Measurements from ENCODE around the gene TIMP3. TPM values are rescaled to one million over a fixed set of nuclear protein-coding genes. Genes with fewer than 3 reads are reported as not detected.

The TIMP3 gene
- 100 to 1,000 TPM; 560 to 818 (median 738) TPM for total RNA-seq

DNA sequence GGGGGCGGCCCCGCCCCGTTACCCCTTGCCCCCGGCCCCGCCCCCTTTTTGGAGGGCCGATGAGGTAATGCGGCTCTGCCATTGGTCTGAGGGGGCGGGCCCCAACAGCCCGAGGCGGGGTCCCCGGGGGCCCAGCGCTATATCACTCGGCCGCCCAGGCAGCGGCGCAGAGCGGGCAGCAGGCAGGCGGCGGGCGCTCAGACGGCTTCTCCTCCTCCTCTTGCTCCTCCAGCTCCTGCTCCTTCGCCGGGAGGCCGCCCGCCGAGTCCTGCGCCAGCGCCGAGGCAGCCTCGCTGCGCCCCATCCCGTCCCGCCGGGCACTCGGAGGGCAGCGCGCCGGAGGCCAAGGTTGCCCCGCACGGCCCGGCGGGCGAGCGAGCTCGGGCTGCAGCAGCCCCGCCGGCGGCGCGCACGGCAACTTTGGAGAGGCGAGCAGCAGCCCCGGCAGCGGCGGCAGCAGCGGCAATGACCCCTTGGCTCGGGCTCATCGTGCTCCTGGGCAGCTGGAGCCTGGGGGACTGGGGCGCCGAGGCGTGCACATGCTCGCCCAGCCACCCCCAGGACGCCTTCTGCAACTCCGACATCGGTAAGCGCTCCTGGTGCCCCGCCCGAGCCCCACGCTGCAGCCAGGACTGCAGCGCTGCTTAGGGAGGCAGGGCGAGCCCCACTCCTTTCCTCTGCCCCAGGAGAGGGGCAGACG lies at the start of gene TIMP3:
Gene TIMP3 (plus strand): TSS at position 169 of the 700 bp plus-strand sequence. CDS start 297 bp downstream, at position 466.
- peak; percentile 89 for ATAC-seq
- Histone ChIP-seq H3K27ac (peak within 1 kb of the TSS; percentile 77 to 95 (median 95)), H3K4me3 (peak within 1 kb of the TSS; percentile 87 to 98), H3K27me3 (no peaks in the 10 kb centered on the region), H3K4me1 (peaks cover 0 to 58% (median 9%) of the 10 kb centered on the region in 3 donors), H3K36me3 (no peaks in the 10 kb centered on the region), H3K9me3 (no peaks in the 10 kb centered on the region)
- TF ChIP-seq, protein P1, sequence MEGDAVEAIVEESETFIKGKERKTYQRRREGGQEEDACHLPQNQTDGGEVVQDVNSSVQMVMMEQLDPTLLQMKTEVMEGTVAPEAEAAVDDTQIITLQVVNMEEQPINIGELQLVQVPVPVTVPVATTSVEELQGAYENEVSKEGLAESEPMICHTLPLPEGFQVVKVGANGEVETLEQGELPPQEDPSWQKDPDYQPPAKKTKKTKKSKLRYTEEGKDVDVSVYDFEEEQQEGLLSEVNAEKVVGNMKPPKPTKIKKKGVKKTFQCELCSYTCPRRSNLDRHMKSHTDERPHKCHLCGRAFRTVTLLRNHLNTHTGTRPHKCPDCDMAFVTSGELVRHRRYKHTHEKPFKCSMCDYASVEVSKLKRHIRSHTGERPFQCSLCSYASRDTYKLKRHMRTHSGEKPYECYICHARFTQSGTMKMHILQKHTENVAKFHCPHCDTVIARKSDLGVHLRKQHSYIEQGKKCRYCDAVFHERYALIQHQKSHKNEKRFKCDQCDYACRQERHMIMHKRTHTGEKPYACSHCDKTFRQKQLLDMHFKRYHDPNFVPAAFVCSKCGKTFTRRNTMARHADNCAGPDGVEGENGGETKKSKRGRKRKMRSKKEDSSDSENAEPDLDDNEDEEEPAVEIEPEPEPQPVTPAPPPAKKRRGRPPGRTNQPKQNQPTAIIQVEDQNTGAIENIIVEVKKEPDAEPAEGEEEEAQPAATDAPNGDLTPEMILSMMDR (IDR thresholded peaks at IDR 0.05) = peak in 2 of 4 experiments; percentile 8 to 12
- TF ChIP-seq POLR2A (IDR thresholded peaks at IDR 0.05) = peak; percentile 99 to 100
- no peak for TF ChIP-seq EP300 (IDR thresholded peaks at IDR 0.05)
- peak; percentile 99 for TF ChIP-seq POLR2AphosphoS5 (IDR thresholded peaks at IDR 0.05)
- WGBS, 2 donors (ENCODE audit: low coverage in 1 of 2) = no CpG with 5 or more reads among the region's 72 CpGs

DNA sequence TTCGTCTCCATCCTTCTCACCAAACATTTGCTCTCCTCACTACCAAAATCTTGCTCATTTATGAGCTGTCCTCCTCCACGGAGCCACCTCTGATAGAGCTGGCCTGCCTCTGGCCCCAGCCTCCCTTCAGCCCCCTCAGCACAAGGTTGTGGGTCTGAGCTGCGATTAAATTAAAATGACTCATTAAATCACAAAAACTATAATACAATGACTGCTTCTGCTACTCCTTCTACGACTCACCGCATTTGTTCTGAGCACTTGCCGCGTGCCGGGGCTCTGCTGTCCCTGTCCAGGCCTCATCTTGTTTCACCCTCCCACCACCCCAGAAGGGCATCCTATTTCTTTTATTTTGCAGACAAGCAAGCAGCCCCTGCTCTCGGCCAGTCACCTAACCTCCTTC lies 49.2 kb upstream of the TIMP3 start:
- peak overlapping the region in 2 of 4 donors; percentile 14 to 66 for H3K27ac ChIP-seq
- WGBS, 2 donors (ENCODE audit: low coverage in 1 of 2) = 81 to 89% methylated on average over 7 to 8 of the region's 9 CpGs
- no peak for ATAC-seq

DNA sequence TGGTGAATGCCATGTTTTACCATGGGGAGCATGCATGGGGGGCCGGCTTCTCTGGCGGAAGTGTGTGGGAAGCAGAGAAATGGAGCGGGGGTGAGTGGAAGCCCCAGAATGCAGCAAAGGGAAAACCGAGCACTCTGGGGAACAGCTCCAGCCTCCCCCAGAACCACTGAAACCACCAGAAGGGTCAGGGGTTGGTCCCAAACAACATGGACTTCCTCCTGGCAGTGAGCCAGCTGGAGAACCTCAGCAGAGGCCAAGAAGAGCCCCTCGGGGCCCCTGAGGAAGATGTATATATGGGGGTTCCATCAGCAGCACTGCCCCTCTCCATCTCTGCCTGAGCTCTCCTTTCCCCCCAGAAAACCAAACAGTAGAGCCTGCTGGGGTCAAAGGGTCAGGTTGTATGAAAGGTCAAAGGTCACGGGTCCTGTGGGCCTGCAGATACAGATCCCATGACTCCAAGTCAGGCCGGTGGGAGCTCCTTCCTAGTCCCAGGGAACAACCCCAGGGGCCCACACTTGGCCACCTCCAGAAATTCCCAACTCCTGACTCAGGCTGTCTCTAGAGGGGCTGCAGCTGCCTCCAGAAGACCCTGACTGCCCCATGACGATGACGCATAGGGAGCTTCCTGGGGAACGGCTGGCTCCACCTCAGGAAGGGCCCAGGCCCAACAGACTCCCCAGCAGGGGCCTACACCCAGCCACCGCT lies 48.5 kb upstream of the TIMP3 start:
- 50 to 60% methylated on average over 1 to 6 of the region's 11 CpGs for WGBS, 2 donors (ENCODE audit: low coverage in 1 of 2)
- Histone ChIP-seq H3K9me3 (no peaks in the 10 kb centered on the region), H3K27ac (peak overlapping the region in 3 of 4 donors; percentile 55 to 66 (median 57)), H3K4me3 (no peak overlapping the region), H3K27me3 (no peaks in the 10 kb centered on the region), H3K36me3 (no peaks in the 10 kb centered on the region), H3K4me1 (peaks cover 0 to 10% (median 0%) of the 10 kb centered on the region in 3 donors)
- peak; percentile 8 for TF ChIP-seq POLR2AphosphoS5 (IDR thresholded peaks at IDR 0.05)
- TF ChIP-seq, protein P1 (IDR thresholded peaks at IDR 0.05) = no peak
- peak; percentile 52 for ATAC-seq

More for the DNA sequence above, 49.2 kb upstream of the TIMP3 start:
- Histone ChIP-seq H3K36me3 (no peaks in the 10 kb centered on the region), H3K9me3 (no peaks in the 10 kb centered on the region), H3K4me3 (no peak overlapping the region), H3K4me1 (peaks cover 0 to 10% (median 0%) of the 10 kb centered on the region in 3 donors), H3K27me3 (no peaks in the 10 kb centered on the region)
- TF ChIP-seq POLR2A (IDR thresholded peaks at IDR 0.05) (no peak), POLR2AphosphoS5 (IDR thresholded peaks at IDR 0.05) (no peak), EP300 (IDR thresholded peaks at IDR 0.05) (no peak)
- TF ChIP-seq, protein P1 (IDR thresholded peaks at IDR 0.05) = no peak

DNA sequence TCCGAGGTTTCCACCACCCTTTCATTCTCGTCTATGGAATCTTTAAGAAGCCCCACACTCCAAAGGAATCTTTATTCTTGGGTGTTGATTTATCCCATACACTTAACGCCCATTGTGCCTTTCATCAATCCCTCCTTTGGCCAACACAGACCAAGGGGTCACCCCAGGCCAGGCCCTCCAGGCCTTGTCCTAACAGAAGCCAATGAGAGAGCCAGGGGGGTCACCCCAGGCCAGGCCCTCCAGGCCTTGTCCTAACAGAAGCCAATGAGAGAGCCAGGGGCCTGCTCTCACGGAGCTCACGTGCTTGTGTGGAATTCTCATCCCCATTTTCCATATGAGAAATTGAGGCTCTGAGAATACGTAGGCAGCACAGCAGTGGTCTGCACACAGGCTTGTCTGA lies 47.9 kb upstream of the TIMP3 start:
- TF ChIP-seq, protein P1 (IDR thresholded peaks at IDR 0.05) = no peak
- TF ChIP-seq POLR2AphosphoS5 (IDR thresholded peaks at IDR 0.05) = no peak
- no peak for TF ChIP-seq POLR2A (IDR thresholded peaks at IDR 0.05)
- no peak for TF ChIP-seq EP300 (IDR thresholded peaks at IDR 0.05)
- WGBS, 2 donors (ENCODE audit: low coverage in 1 of 2) = 77% methylated on average over 5 of the region's 6 CpGs; no CpG with 5 or more reads in 1 of the 2 donors
- H3K27ac ChIP-seq = peak overlapping the region in 3 of 4 donors; percentile 55 to 66 (median 57)
- no peaks in the 10 kb centered on the region for H3K36me3 ChIP-seq
- H3K9me3 ChIP-seq = no peaks in the 10 kb centered on the region
- H3K27me3 ChIP-seq = no peaks in the 10 kb centered on the region
- no peak for ATAC-seq
- peaks cover 0 to 10% (median 0%) of the 10 kb centered on the region in 3 donors for H3K4me1 ChIP-seq
- no peak overlapping the region for H3K4me3 ChIP-seq

Data from gastroesophageal sphincter (tissue), 4 donors.